T-helper 2 cell treated with Interferon-gamma antibody and Interleukin-4, amounts not matched to agents 5 μg/mL and 100 μg/mL, for 36 hours (primary cell): ENCODE measurements around the gene FERMT2.

Experiments
- DNase-seq: peaks from one replicate; pipeline ENCODE4 v3.0.0; 2021; ENCODE audit warnings: low spot score
- H3K27ac Mint-ChIP-seq: one replicate; pipeline ENCODE4 v1.8.0; 2021; ENCODE audit warnings: mild to moderate bottlenecking, mixed read lengths
- H3K27me3 Mint-ChIP-seq: one replicate; pipeline ENCODE4 v1.8.0; 2021; ENCODE audit warnings: low read depth, mixed read lengths
- H3K36me3 Mint-ChIP-seq: one replicate; pipeline ENCODE4 v1.8.0; 2021; ENCODE audit warnings: low read depth, mixed read lengths
- H3K4me1 Mint-ChIP-seq: one replicate; pipeline ENCODE4 v1.8.0; 2021; ENCODE audit warnings: low read depth, mixed read lengths
- H3K4me3 Mint-ChIP-seq: one replicate; pipeline ENCODE4 v1.8.0; 2022; ENCODE audit warnings: mild to moderate bottlenecking, moderate library complexity, mixed read lengths
- H3K9me3 Mint-ChIP-seq: one replicate; pipeline ENCODE4 v1.8.0; 2021; ENCODE audit warnings: mixed read lengths

Gene FERMT2

GRCh38 chr14:52950898-52951680, at the start of gene FERMT2:
FERMT2 (minus strand) TSS chr14:52951050; CDS start chr14:52950568, 482 bp downstream.
- Mint-ChIP-seq H3K27ac (no peak within 1 kb of the TSS), H3K4me3 (peak within 1 kb of the TSS; percentile 82), H3K27me3 (peaks cover 72% of the 10 kb centered on the region), H3K4me1 (peaks cover 18% of the 10 kb centered on the region), H3K9me3 (no peaks in the 10 kb centered on the region), H3K36me3 (no peaks in the 10 kb centered on the region)
- peak; percentile 13 for DNase-seq

GRCh38 chr14:52998376-52999015, 47.6 kb upstream of the FERMT2 start:
- Mint-ChIP-seq H3K27ac (no peak overlapping the region), H3K4me3 (no peak overlapping the region), H3K9me3 (no peaks in the 10 kb centered on the region), H3K4me1 (no peaks in the 10 kb centered on the region), H3K36me3 (no peaks in the 10 kb centered on the region), H3K27me3 (no peaks in the 10 kb centered on the region)
- no peak for DNase-seq

DNA sequence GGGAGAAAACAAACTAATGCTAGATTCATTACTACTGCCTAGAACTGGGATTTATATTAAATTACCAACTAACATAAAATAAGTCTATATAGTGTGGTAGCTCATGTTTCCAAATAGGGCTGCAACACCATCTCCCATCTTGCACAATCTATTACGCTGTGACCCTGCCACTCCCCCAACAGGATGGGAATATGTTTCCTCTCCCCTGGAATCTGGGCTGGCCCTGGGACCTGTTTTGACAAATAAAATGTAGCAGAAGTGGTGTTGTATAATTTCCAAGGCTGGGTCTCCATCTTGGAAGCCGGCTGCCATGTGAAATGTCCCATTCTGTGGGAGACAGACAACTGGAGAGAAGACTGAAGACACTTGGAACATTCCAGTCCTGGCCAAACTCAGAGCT, 45.6 kb upstream of the FERMT2 start:
- H3K36me3 Mint-ChIP-seq = no peaks in the 10 kb centered on the region
- no peak overlapping the region for H3K27ac Mint-ChIP-seq
- H3K27me3 Mint-ChIP-seq = peaks cover 12% of the 10 kb centered on the region
- DNase-seq = no peak
- H3K4me1 Mint-ChIP-seq = no peaks in the 10 kb centered on the region
- H3K9me3 Mint-ChIP-seq = no peaks in the 10 kb centered on the region
- H3K4me3 Mint-ChIP-seq = no peak overlapping the region

DNA sequence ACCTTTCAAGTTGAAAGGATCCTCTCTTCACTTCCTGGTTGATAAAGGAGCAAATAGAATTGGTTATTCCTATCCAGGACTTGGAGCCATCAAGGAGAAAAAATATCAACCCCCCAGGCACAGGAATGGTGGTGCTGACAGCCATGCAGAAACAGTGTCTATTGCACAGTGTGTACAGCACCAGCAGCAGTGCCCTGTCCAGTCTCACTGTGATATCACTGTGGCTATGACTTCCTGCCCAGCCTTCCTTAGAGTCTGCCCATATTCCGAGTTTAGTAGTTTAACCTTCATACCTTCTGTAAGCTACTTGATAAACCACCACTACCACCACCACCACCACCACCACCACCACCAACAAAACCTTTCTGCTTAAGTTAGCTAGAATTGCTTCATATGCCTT, 45.1 kb upstream of the FERMT2 start:
- no peak for DNase-seq
- Mint-ChIP-seq H3K9me3 (no peaks in the 10 kb centered on the region), H3K27me3 (peaks cover 16% of the 10 kb centered on the region), H3K36me3 (no peaks in the 10 kb centered on the region), H3K4me1 (no peaks in the 10 kb centered on the region), H3K27ac (no peak overlapping the region), H3K4me3 (no peak overlapping the region)

GRCh38 chr14:52992236-52992870, 41.5 kb upstream of the FERMT2 start:
- H3K4me3 Mint-ChIP-seq = no peak overlapping the region
- H3K4me1 Mint-ChIP-seq = no peaks in the 10 kb centered on the region
- no peak overlapping the region for H3K27ac Mint-ChIP-seq
- peaks cover 20% of the 10 kb centered on the region for H3K27me3 Mint-ChIP-seq
- DNase-seq = no peak
- no peaks in the 10 kb centered on the region for H3K9me3 Mint-ChIP-seq
- H3K36me3 Mint-ChIP-seq = no peaks in the 10 kb centered on the region

DNA sequence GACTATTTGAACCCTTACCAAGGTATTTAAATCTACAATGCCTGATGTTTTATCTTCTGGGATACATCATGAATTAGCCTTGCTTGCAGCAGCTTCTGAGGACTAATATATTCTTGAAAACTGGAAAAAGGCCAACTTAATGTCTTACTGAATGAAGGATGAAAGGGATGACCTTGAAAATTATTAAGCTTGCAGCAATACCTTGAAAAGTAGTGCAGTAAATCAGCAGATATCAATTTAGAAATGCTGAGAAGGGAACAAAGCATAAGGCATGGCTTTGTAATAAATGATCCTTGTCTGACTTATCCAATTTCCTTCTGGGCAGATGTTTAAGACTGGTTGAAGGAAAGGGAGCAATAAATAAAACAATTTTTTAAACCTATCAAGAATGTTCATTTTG, 37.3 kb upstream of the FERMT2 start:
- no peaks in the 10 kb centered on the region for H3K9me3 Mint-ChIP-seq
- H3K27ac Mint-ChIP-seq = no peak overlapping the region
- DNase-seq = no peak
- H3K4me1 Mint-ChIP-seq = no peaks in the 10 kb centered on the region
- no peak overlapping the region for H3K4me3 Mint-ChIP-seq
- H3K36me3 Mint-ChIP-seq = no peaks in the 10 kb centered on the region
- H3K27me3 Mint-ChIP-seq = peaks cover 19% of the 10 kb centered on the region

GRCh38 chr14:52987514-52987913, 36.7 kb upstream of the FERMT2 start:
- Mint-ChIP-seq H3K9me3 (no peaks in the 10 kb centered on the region), H3K27ac (no peak overlapping the region), H3K36me3 (no peaks in the 10 kb centered on the region), H3K4me3 (no peak overlapping the region), H3K27me3 (peaks cover 13% of the 10 kb centered on the region), H3K4me1 (no peaks in the 10 kb centered on the region)
- no peak for DNase-seq

DNA sequence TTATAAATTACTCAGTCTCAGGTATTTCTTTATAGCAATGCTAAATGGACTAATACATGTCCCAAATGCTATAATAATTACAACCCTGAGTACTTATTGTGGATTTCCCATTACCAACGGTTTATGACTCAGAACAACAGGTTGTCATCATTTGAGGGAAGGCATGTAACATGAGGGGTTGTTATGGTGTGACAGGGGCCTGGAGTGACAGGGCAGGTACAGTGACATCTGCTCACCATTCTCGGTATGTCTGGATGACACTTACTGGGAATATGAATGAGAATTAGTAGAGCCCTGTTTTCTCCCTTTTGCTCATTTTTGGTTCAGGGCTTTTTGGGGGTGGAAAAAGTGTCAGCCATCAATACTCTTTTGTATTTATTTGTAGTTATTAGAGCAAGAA, 36.2 kb upstream of the FERMT2 start:
- Mint-ChIP-seq H3K4me3 (no peak overlapping the region), H3K9me3 (no peaks in the 10 kb centered on the region), H3K36me3 (no peaks in the 10 kb centered on the region), H3K27ac (no peak overlapping the region), H3K4me1 (no peaks in the 10 kb centered on the region), H3K27me3 (peaks cover 9% of the 10 kb centered on the region)
- no peak for DNase-seq

DNA sequence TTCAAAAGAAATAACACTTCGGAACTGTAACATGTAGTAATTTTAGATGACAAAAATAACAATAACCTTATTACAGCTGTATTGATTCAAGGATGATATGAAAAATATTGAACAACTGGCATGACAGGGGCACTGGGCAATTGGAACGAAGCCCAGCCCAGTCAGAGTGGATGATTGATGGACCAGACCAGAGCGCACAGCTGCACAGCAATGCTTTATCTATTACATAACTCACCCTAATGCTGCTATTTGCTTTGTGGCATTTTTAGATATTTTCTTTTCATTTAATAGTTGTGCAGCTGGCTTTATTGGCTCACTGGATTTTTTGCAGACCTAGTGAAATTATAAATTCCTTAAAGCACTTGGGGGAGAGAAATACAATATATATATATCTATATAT, 26.9 kb upstream of the FERMT2 start:
- Mint-ChIP-seq H3K9me3 (no peaks in the 10 kb centered on the region), H3K27ac (no peak overlapping the region), H3K4me3 (no peak overlapping the region), H3K27me3 (peaks cover 7% of the 10 kb centered on the region), H3K4me1 (no peaks in the 10 kb centered on the region), H3K36me3 (no peaks in the 10 kb centered on the region)
- DNase-seq = no peak

- DNase-seq = no peak
- no peaks in the 10 kb centered on the region for H3K36me3 Mint-ChIP-seq
- no peak overlapping the region for H3K4me3 Mint-ChIP-seq
- H3K9me3 Mint-ChIP-seq = no peaks in the 10 kb centered on the region
- H3K27ac Mint-ChIP-seq = no peak overlapping the region
- peaks cover 22% of the 10 kb centered on the region for H3K27me3 Mint-ChIP-seq
- H3K4me1 Mint-ChIP-seq = no peaks in the 10 kb centered on the region
These were observed 23.6 kb upstream of the FERMT2 start for GRCh38 chr14:52974406-52974805.

- Mint-ChIP-seq H3K4me3 (no peak overlapping the region), H3K36me3 (no peaks in the 10 kb centered on the region), H3K9me3 (no peaks in the 10 kb centered on the region), H3K27me3 (peaks cover 4% of the 10 kb centered on the region), H3K27ac (no peak overlapping the region), H3K4me1 (peaks cover 2% of the 10 kb centered on the region)
- peak; percentile 10 for DNase-seq
These were observed 10.3 kb upstream of the FERMT2 start for GRCh38 chr14:52961060-52961639.

- DNase-seq = no peak
- Mint-ChIP-seq H3K4me3 (no peak overlapping the region), H3K27me3 (peaks cover 2% of the 10 kb centered on the region), H3K9me3 (no peaks in the 10 kb centered on the region), H3K36me3 (no peaks in the 10 kb centered on the region), H3K27ac (no peak overlapping the region), H3K4me1 (peaks cover 2% of the 10 kb centered on the region)
These were observed 9.8 kb upstream of the FERMT2 start for GRCh38 chr14:52960627-52961026.

- Mint-ChIP-seq H3K9me3 (no peaks in the 10 kb centered on the region), H3K36me3 (no peaks in the 10 kb centered on the region), H3K4me3 (no peak overlapping the region), H3K4me1 (peaks cover 14% of the 10 kb centered on the region), H3K27me3 (peaks cover 50% of the 10 kb centered on the region), H3K27ac (no peak overlapping the region)
- no peak for DNase-seq
These were observed 3.7 kb upstream of the FERMT2 start for GRCh38 chr14:52954346-52955214.
